Measurements from ENCODE around the gene BCLAF3. TPM values are rescaled to one million over a fixed set of nuclear protein-coding genes. Genes with fewer than 3 reads are reported as not detected.

BCLAF3 gene
- total RNA-seq, 1 donor from 2014 or later, result 8.9 TPM

- H3K4me1 Mint-ChIP-seq, result no peaks in the 10 kb centered on the region
- H3K27ac Mint-ChIP-seq (ENCODE audit: unreplicated experiment), result no peak overlapping the region
- H3K27me3 Mint-ChIP-seq (ENCODE audit: low read depth), result no peaks in the 10 kb centered on the region
- peaks cover 7% of the 10 kb centered on the region for H3K9me3 Mint-ChIP-seq
- H3K36me3 Mint-ChIP-seq (ENCODE audit: low read depth), result peaks cover 11% of the 10 kb centered on the region
- no peak for DNase-seq (ENCODE audit: low read depth, low spot score)
- TF ChIP-seq, protein P1, sequence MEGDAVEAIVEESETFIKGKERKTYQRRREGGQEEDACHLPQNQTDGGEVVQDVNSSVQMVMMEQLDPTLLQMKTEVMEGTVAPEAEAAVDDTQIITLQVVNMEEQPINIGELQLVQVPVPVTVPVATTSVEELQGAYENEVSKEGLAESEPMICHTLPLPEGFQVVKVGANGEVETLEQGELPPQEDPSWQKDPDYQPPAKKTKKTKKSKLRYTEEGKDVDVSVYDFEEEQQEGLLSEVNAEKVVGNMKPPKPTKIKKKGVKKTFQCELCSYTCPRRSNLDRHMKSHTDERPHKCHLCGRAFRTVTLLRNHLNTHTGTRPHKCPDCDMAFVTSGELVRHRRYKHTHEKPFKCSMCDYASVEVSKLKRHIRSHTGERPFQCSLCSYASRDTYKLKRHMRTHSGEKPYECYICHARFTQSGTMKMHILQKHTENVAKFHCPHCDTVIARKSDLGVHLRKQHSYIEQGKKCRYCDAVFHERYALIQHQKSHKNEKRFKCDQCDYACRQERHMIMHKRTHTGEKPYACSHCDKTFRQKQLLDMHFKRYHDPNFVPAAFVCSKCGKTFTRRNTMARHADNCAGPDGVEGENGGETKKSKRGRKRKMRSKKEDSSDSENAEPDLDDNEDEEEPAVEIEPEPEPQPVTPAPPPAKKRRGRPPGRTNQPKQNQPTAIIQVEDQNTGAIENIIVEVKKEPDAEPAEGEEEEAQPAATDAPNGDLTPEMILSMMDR (conservative IDR thresholded peaks at IDR 0.05), result no peak
- no peak overlapping the region for H3K4me3 Mint-ChIP-seq
These were observed 37.7 kb downstream of the BCLAF3 start for GRCh38 chrX:19953145-19953544.

GRCh38 chrX:19949340-19949739 is 41.5 kb downstream of the BCLAF3 start:
- Mint-ChIP-seq H3K9me3 (peaks cover 10% of the 10 kb centered on the region), H3K4me1 (no peaks in the 10 kb centered on the region), H3K4me3 (no peak overlapping the region), H3K36me3 (ENCODE audit: low read depth) (peaks cover 22% of the 10 kb centered on the region), H3K27ac (ENCODE audit: unreplicated experiment) (no peak overlapping the region), H3K27me3 (ENCODE audit: low read depth) (no peaks in the 10 kb centered on the region)
- TF ChIP-seq, protein P1 (conservative IDR thresholded peaks at IDR 0.05), result no peak
- DNase-seq (ENCODE audit: low read depth, low spot score), result no peak

DNA sequence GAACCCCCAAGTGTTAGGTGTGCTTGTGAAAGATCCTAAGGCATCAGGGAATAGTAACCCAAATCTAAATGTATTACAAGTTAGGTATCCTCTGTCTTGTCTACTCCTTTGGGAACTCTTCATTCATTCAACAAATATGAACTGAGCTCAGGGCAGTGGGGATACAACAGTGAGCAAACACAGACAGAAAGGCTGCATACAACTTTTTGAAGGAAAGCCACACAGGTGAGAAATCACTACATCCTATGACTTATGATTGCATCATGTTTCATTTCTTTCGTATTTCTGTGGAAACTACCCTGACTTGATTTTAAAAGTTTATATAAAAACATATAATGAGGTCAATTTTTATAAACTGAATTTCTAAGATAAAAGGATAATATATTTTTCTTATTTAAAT is 43.2 kb downstream of the BCLAF3 start:
- H3K36me3 Mint-ChIP-seq (ENCODE audit: low read depth), result peaks cover 22% of the 10 kb centered on the region
- no peak for DNase-seq (ENCODE audit: low read depth, low spot score)
- H3K27ac Mint-ChIP-seq (ENCODE audit: unreplicated experiment), result no peak overlapping the region
- TF ChIP-seq, protein P1 (conservative IDR thresholded peaks at IDR 0.05), result no peak
- H3K27me3 Mint-ChIP-seq (ENCODE audit: low read depth), result no peaks in the 10 kb centered on the region
- peaks cover 10% of the 10 kb centered on the region for H3K9me3 Mint-ChIP-seq
- no peak overlapping the region for H3K4me3 Mint-ChIP-seq
- H3K4me1 Mint-ChIP-seq, result no peaks in the 10 kb centered on the region

Small RNA genes within 50 kb of the gene (microRNA-seq; reads per million reads assigned to microRNA genes)
- 10.7 reads per million, percentile 20 among the genes with 10 or more reads in this experiment for gene MIR23C

Other genes starting within 250 kb of the BCLAF3 start
- gene SH3KBP1, start 103.5 kb downstream of the BCLAF3 start, total RNA-seq, result 17.8 and 20.6 TPM in 2 replicates
- gene MAP7D2, start 125.8 kb upstream of the BCLAF3 start, total RNA-seq, result 6.5 TPM in 2 replicates
- 109 and 119 TPM in 2 replicates for gene EIF1AX, start 150.8 kb upstream of the BCLAF3 start, total RNA-seq